ENCODE measurements around the gene SPRR4. TPM values are rescaled to one million over a fixed set of nuclear protein-coding genes. Genes with fewer than 3 reads are reported as not detected.

SPRR4 gene
- polyA plus RNA-seq, 1 donor from 2014 or later: not detected

DNA sequence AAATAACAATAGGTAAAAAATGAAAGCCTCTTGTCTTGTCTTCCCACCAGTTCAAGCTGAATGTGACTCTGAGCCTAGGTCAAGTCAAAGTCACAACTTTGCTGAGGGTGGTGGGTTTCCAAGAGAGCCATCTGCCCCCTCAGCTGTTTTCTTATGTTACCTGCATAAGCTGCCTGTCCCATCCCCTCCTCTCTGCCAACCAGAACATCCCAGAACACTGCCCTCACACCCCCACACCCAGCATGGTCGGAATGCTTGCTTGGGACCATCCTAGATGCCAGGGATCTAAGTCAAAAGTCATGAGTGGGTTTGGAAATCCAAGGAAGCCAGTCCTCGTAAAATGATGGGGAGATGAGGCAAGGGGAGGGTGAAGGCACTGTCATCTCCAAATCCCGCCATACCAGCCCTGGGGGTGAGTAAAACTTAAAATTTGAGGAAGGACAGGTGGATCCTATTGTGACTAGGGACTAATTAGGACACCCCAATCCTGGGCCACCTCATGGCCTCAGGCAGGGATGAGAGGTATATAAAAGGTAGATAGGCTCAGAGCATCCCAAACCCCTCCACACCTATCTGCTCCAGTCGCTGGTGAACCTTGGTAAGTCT lies 23.7 kb upstream of the SPRR4 start, which contains the start of gene SPRR5:
Gene SPRR5 (plus strand): TSS at position 556 of the 606 bp plus-strand sequence. CDS start 1,349 bp downstream, outside the sequence.
- no peaks in the 10 kb centered on the region for H3K36me3 ChIP-seq (ENCODE audit: insufficient read depth, low read length)
- H3K27me3 ChIP-seq (ENCODE audit: insufficient read depth, low read depth, low read length): no peaks in the 10 kb centered on the region
- H3K9ac ChIP-seq (ENCODE audit: low read length): no peak within 1 kb of the TSS
- no peaks in the 10 kb centered on the region for H3F3A ChIP-seq (ENCODE audit: insufficient read depth, low read length, poor library complexity, severe bottlenecking)
- H3K9me3 ChIP-seq (ENCODE audit: low read length): no peaks in the 10 kb centered on the region
- H3K9me2 ChIP-seq (ENCODE audit: insufficient read depth, low read length): no peaks in the 10 kb centered on the region
- TF ChIP-seq EP300 (conservative IDR thresholded peaks at IDR 0.05; ENCODE audit: poor library complexity, severe bottlenecking) (no peak), RAD21 (conservative IDR thresholded peaks at IDR 0.05) (no peak), CTCF (IDR thresholded peaks at IDR 0.05; ENCODE audit: poor library complexity, severe bottlenecking) (no peak), POLR2AphosphoS5 (IDR thresholded peaks at IDR 0.05) (no peak), TAF1 (IDR thresholded peaks at IDR 0.05; ENCODE audit: low read depth) (no peak), MXI1 (conservative IDR thresholded peaks at IDR 0.05; ENCODE audit: poor library complexity, severe bottlenecking) (no peak), EZH2 (IDR thresholded peaks at IDR 0.05; ENCODE audit: borderline replicate concordance, insufficient read depth, low read length, poor library complexity, severe bottlenecking) (no peak), SMC3 (conservative IDR thresholded peaks at IDR 0.05; ENCODE audit: poor library complexity) (no peak)
- TF ChIP-seq, protein P1, sequence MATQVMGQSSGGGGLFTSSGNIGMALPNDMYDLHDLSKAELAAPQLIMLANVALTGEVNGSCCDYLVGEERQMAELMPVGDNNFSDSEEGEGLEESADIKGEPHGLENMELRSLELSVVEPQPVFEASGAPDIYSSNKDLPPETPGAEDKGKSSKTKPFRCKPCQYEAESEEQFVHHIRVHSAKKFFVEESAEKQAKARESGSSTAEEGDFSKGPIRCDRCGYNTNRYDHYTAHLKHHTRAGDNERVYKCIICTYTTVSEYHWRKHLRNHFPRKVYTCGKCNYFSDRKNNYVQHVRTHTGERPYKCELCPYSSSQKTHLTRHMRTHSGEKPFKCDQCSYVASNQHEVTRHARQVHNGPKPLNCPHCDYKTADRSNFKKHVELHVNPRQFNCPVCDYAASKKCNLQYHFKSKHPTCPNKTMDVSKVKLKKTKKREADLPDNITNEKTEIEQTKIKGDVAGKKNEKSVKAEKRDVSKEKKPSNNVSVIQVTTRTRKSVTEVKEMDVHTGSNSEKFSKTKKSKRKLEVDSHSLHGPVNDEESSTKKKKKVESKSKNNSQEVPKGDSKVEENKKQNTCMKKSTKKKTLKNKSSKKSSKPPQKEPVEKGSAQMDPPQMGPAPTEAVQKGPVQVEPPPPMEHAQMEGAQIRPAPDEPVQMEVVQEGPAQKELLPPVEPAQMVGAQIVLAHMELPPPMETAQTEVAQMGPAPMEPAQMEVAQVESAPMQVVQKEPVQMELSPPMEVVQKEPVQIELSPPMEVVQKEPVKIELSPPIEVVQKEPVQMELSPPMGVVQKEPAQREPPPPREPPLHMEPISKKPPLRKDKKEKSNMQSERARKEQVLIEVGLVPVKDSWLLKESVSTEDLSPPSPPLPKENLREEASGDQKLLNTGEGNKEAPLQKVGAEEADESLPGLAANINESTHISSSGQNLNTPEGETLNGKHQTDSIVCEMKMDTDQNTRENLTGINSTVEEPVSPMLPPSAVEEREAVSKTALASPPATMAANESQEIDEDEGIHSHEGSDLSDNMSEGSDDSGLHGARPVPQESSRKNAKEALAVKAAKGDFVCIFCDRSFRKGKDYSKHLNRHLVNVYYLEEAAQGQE (IDR thresholded peaks at IDR 0.05; ENCODE audit: borderline replicate concordance): no peak
- H3K27ac ChIP-seq (ENCODE audit: low read length): no peak within 1 kb of the TSS
- H3K79me2 ChIP-seq (replicated peaks; ENCODE audit: insufficient read depth, low read length): no peaks in the 10 kb centered on the region
- no peak within 1 kb of the TSS for H3K4me2 ChIP-seq (ENCODE audit: low read length)
- H4K20me1 ChIP-seq (ENCODE audit: insufficient read depth): no peaks in the 10 kb centered on the region
- H2AFZ ChIP-seq (ENCODE audit: low read depth, low read length): no peak within 1 kb of the TSS
- H3K4me3 ChIP-seq (ENCODE audit: low read length): no peak within 1 kb of the TSS

DNA sequence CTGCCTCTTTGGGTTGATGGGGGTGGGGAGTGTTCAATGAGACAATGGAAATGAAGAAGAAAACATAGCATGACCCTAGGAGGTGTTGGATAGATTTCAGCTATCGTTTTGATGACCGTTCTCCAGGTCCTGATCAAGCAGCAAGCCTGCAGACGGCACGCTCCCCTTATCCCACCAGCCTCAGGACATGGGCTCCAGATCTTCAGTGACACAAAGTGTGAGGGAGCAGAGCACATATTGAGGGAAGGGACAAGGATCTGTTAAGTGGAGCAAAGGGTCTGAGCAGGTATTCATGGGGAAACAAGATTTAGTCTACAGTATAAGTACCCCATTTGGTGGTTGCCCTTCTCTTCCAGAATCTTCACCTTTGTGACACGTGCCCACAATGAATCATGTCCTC lies 18.7 kb upstream of the SPRR4 start:
- no peaks in the 10 kb centered on the region for H3K36me3 ChIP-seq (ENCODE audit: insufficient read depth, low read length)
- no peaks in the 10 kb centered on the region for H3F3A ChIP-seq (ENCODE audit: insufficient read depth, low read length, poor library complexity, severe bottlenecking)
- no peaks in the 10 kb centered on the region for H3K79me2 ChIP-seq (replicated peaks; ENCODE audit: insufficient read depth, low read length)
- TF ChIP-seq TAF1 (IDR thresholded peaks at IDR 0.05; ENCODE audit: low read depth): no peak
- no peak for TF ChIP-seq EP300 (conservative IDR thresholded peaks at IDR 0.05; ENCODE audit: poor library complexity, severe bottlenecking)
- TF ChIP-seq, protein P1 (IDR thresholded peaks at IDR 0.05; ENCODE audit: borderline replicate concordance): no peak
- TF ChIP-seq MXI1 (conservative IDR thresholded peaks at IDR 0.05; ENCODE audit: poor library complexity, severe bottlenecking): no peak
- TF ChIP-seq RAD21 (conservative IDR thresholded peaks at IDR 0.05): no peak
- TF ChIP-seq EZH2 (IDR thresholded peaks at IDR 0.05; ENCODE audit: borderline replicate concordance, insufficient read depth, low read length, poor library complexity, severe bottlenecking): no peak
- TF ChIP-seq CTCF (IDR thresholded peaks at IDR 0.05; ENCODE audit: poor library complexity, severe bottlenecking): no peak
- no peak for TF ChIP-seq POLR2AphosphoS5 (IDR thresholded peaks at IDR 0.05)
- TF ChIP-seq SMC3 (conservative IDR thresholded peaks at IDR 0.05; ENCODE audit: poor library complexity): no peak
- H3K9me2 ChIP-seq (ENCODE audit: insufficient read depth, low read length): no peaks in the 10 kb centered on the region
- H2AFZ ChIP-seq (ENCODE audit: low read depth, low read length): no peak overlapping the region
- H3K27ac ChIP-seq (ENCODE audit: low read length): no peak overlapping the region
- H3K4me3 ChIP-seq (ENCODE audit: low read length): no peak overlapping the region
- H3K27me3 ChIP-seq (ENCODE audit: insufficient read depth, low read depth, low read length): no peaks in the 10 kb centered on the region
- no peaks in the 10 kb centered on the region for H3K9me3 ChIP-seq (ENCODE audit: low read length)
- no peak overlapping the region for H3K4me2 ChIP-seq (ENCODE audit: low read length)
- H4K20me1 ChIP-seq (ENCODE audit: insufficient read depth): no peaks in the 10 kb centered on the region
- no peak overlapping the region for H3K9ac ChIP-seq (ENCODE audit: low read length)
